Smooth muscle cell of trachea (primary cell): ENCODE results near the gene KMT2A. TPM values are rescaled to one million over a fixed set of nuclear protein-coding genes. Genes with fewer than 3 reads are reported as not detected.

Experiments
- total RNA-seq: library from RNA; depleted of rRNA; stranded (reverse); fragments of >200 nt; gene quantifications from 2 replicates; pipeline ENCODE4 v1.2.1, GENCODE V29; 2014

Gene KMT2A
- total RNA-seq = 30.3 and 48.0 TPM in 2 replicates

GRCh38 chr11:118435893-118436624 lies at the start of gene KMT2A:
TSS of gene KMT2A (plus strand) at chr11:118436492. CDS start at chr11:118436513, 21 bp downstream.

GRCh38 chr11:118401151-118401879 lies 35.0 kb upstream of the KMT2A start, which contains the start of gene ATP5MG:
TSS of gene ATP5MG (plus strand) at chr11:118401606. CDS start at chr11:118401666, 60 bp downstream.

GRCh38 chr11:118527109-118527508 lies 90.8 kb downstream of the KMT2A start, which contains the start of gene TTC36:
TSS of gene TTC36 (plus strand) at chr11:118527474. CDS start at chr11:118527495, 21 bp downstream.

GRCh38 chr11:118530683-118531596 lies 94.6 kb downstream of the KMT2A start, which contains the start of gene TMEM25:
TSS of gene TMEM25 (plus strand) at chr11:118531192. CDS start at chr11:118531802, 610 bp downstream.

GRCh38 chr11:118572061-118572980 lies 136.0 kb downstream of the KMT2A start, which contains the start of gene ARCN1:
TSS of gene ARCN1 (plus strand) at chr11:118572409. CDS start at chr11:118572548, 139 bp downstream.

Other genes starting within 250 kb of the KMT2A start
- gene JAML, start 211.5 kb upstream of the KMT2A start, total RNA-seq = not detected in 2 replicates
- 0.17 and 0.29 TPM in 2 replicates for gene MPZL3, start 184.1 kb upstream of the KMT2A start, total RNA-seq
- 0.73 TPM in 1 of 2 replicates, not detected in the other for gene MPZL2, start 172.2 kb upstream of the KMT2A start, total RNA-seq
- not detected in 2 replicates for gene CD3E, start 131.8 kb upstream of the KMT2A start, total RNA-seq
- not detected in 2 replicates for gene CD3D, start 93.8 kb upstream of the KMT2A start, total RNA-seq
- not detected in 2 replicates for gene CD3G, start 92.1 kb upstream of the KMT2A start, total RNA-seq
- gene UBE4A, start 76.9 kb upstream of the KMT2A start, total RNA-seq = 47.6 and 48.0 TPM in 2 replicates
- 21.0 and 34.8 TPM in 2 replicates for gene ATP5MG, start 34.9 kb upstream of the KMT2A start, total RNA-seq
- 0.15 and 1.3 TPM in 2 replicates for gene TTC36, start 91.0 kb downstream of the KMT2A start, total RNA-seq
- gene TMEM25, start 94.7 kb downstream of the KMT2A start, total RNA-seq = 8.6 and 22.7 TPM in 2 replicates
- gene IFT46, start 129.4 kb downstream of the KMT2A start, total RNA-seq = 33.6 and 36.8 TPM in 2 replicates
- gene ARCN1, start 135.9 kb downstream of the KMT2A start, total RNA-seq = 138 and 147 TPM in 2 replicates
- gene PHLDB1, start 171.1 kb downstream of the KMT2A start, total RNA-seq = 77.2 and 103 TPM in 2 replicates
- gene TREH, start 243.2 kb downstream of the KMT2A start, total RNA-seq = not detected in 2 replicates